Erythroblast (primary cell): ENCODE data around the gene TENM3.

Source experiments
- GATA1 ChIP-seq: IDR thresholded peaks from 2 replicates; pipeline ENCODE4 v1.6.1; 2011; ENCODE audit warnings: low read depth, mild to moderate bottlenecking, control low read depth, low read length, moderate library complexity
- POLR2A ChIP-seq: IDR thresholded peaks from 2 replicates; pipeline ENCODE4 v1.6.1; 2011; ENCODE audit warnings: mild to moderate bottlenecking, low read length

- TF ChIP-seq POLR2A = no peak
- no peak for TF ChIP-seq GATA1
Measured at GRCh38 chr4:182429896-182430295, 186.7 kb downstream of the TENM3 start.
